ENCODE data around the gene DNAH10.

Gene DNAH10

DNA sequence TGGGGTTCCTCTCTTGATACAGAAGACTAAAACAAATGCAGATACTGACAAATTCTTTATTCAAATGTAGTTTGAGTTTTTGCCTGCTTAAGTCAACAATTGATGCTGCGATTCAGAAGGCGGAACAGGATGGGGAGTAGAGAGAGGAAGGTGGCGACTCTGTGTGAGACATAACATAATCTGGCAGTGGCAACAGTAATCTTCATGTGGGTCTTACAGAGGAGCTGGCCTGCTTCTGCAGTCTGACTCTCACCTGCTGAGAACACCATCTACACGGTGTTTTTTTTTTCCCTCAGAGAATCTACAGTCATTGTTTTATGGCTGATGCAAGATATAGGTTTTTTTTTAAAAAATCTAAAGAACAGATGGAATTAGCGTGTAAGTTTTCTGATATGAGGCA lies 200.4 kb downstream of the DNAH10 start:
- in situ Hi-C loops (cut with HindIII; ENCODE audit: low pct_unique_long_range_greater_than_20kb, low sequenced_read_pairs): no loop called here
- no peak for DNase-seq (ENCODE audit: low read depth in 1 of 2, low spot score in 1 of 2)
- no peak for TF ChIP-seq JUND (IDR thresholded peaks at IDR 0.05; ENCODE audit: low read depth)

GRCh38 chr12:123963821-123964220 lies 201.7 kb downstream of the DNAH10 start:
- no peak for TF ChIP-seq JUND (IDR thresholded peaks at IDR 0.05; ENCODE audit: low read depth)
- in situ Hi-C loops (cut with HindIII; ENCODE audit: low pct_unique_long_range_greater_than_20kb, low sequenced_read_pairs): no loop called here
- DNase-seq (ENCODE audit: low read depth in 1 of 2, low spot score in 1 of 2): no peak

DNA sequence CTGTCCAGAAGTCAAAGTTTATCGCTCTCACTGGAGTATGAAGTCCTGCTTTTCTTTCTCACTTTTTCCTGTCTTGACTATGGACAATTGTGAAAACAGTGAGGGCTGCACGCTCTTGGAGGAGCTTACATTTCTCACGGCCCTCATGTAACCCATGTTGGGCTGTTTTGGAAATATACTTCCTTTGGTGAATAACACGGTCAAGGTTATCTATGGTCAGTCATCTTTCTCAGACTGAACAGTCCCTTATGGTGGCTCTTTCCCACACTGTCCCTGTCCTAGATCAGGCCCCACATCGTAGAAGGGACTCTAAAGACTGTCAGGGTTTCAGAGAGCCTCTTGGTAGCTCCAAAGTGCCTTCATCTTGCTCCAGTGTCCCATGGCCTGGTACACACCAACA lies 203.3 kb downstream of the DNAH10 start:
- in situ Hi-C loops (cut with HindIII; ENCODE audit: low pct_unique_long_range_greater_than_20kb, low sequenced_read_pairs): no loop called here
- TF ChIP-seq JUND (IDR thresholded peaks at IDR 0.05; ENCODE audit: low read depth): no peak
- no peak for DNase-seq (ENCODE audit: low read depth in 1 of 2, low spot score in 1 of 2)

DNA sequence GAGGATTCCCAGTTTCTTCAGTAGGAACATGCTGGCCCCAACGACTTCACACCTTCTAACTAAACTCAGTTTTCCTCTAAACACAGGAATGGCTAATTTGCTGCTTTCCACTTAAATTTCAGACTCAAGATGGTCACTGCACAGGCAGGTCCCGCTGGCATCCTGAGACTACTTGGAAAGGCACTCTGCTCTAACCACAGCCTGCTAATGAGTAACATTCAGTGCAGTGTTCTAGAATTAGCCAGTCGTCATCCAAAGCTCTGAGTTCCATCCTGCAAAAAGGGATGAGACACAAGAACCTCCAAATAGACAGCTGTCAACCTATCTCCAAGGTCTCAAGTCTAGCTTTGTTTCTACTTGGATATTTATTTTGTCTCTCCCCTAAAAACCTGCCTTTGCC lies 204.5 kb downstream of the DNAH10 start:
- no peak for TF ChIP-seq JUND (IDR thresholded peaks at IDR 0.05; ENCODE audit: low read depth)
- in situ Hi-C loops (cut with HindIII; ENCODE audit: low pct_unique_long_range_greater_than_20kb, low sequenced_read_pairs): no loop called here
- no peak for DNase-seq (ENCODE audit: low read depth in 1 of 2, low spot score in 1 of 2)

GRCh38 chr12:123967121-123967586 lies 205.1 kb downstream of the DNAH10 start:
- no peak for TF ChIP-seq JUND (IDR thresholded peaks at IDR 0.05; ENCODE audit: low read depth)
- no peak for DNase-seq (ENCODE audit: low read depth in 1 of 2, low spot score in 1 of 2)
- in situ Hi-C loops (cut with HindIII; ENCODE audit: low pct_unique_long_range_greater_than_20kb, low sequenced_read_pairs): no loop called here

DNA sequence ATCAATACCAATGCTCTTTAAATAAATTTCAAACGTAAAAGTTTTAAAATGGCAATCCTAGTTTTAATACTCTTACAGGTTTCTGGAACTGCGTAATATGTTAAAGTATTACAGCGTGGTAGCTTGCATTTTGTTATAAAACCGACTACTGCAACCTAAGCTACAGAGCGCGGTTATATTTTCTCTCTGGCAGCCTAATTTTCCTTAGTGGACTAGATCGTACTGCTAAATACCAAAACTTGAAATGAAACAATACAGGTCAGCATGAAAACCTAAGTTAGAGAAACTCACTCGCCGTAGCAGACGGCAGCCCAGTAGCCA lies 209.3 kb downstream of the DNAH10 start:
- in situ Hi-C loops (cut with HindIII; ENCODE audit: low pct_unique_long_range_greater_than_20kb, low sequenced_read_pairs): no loop called here
- no peak for DNase-seq (ENCODE audit: low read depth in 1 of 2, low spot score in 1 of 2)
- no peak for TF ChIP-seq JUND (IDR thresholded peaks at IDR 0.05; ENCODE audit: low read depth)

DNA sequence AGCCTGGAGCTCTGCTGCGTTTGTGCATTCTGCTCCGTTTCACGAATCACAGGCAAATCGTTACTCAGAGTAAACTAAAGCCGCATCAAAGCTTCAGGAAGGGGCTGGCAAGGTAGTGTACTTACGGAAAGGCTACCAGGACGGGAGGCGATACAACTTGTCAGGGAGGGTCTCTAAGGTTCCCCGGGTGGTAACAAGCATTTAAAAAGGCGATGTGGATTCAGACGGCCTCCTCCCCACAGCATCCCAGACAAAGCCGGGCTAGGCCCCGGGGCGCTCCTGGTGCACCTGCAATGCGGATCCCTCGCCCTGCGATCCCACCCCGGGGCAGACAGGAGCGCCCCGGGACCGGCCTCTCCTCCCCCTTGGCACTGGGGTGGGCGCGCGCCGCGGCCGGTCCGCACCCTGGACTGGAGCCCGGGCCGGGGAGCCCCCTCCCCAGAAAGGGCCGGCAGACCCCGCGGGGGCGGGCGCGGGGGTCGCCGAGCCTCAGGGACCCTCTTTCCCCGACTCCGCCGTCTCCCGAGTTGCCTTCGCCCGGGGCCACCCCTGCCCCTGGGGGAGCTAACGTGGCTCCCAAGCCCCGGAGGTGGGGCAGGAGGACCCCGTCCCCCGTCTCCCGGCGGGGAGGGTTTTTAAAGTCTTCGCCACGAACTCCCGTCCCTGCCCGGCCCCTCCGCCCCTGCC lies 209.8 kb downstream of the DNAH10 start:
- DNase-seq (ENCODE audit: low read depth in 1 of 2, low spot score in 1 of 2): peak in 1 of 2 experiments; percentile 60
- TF ChIP-seq JUND (IDR thresholded peaks at IDR 0.05; ENCODE audit: low read depth): no peak
- in situ Hi-C loops (cut with HindIII; ENCODE audit: low pct_unique_long_range_greater_than_20kb, low sequenced_read_pairs): no loop called here

DNA sequence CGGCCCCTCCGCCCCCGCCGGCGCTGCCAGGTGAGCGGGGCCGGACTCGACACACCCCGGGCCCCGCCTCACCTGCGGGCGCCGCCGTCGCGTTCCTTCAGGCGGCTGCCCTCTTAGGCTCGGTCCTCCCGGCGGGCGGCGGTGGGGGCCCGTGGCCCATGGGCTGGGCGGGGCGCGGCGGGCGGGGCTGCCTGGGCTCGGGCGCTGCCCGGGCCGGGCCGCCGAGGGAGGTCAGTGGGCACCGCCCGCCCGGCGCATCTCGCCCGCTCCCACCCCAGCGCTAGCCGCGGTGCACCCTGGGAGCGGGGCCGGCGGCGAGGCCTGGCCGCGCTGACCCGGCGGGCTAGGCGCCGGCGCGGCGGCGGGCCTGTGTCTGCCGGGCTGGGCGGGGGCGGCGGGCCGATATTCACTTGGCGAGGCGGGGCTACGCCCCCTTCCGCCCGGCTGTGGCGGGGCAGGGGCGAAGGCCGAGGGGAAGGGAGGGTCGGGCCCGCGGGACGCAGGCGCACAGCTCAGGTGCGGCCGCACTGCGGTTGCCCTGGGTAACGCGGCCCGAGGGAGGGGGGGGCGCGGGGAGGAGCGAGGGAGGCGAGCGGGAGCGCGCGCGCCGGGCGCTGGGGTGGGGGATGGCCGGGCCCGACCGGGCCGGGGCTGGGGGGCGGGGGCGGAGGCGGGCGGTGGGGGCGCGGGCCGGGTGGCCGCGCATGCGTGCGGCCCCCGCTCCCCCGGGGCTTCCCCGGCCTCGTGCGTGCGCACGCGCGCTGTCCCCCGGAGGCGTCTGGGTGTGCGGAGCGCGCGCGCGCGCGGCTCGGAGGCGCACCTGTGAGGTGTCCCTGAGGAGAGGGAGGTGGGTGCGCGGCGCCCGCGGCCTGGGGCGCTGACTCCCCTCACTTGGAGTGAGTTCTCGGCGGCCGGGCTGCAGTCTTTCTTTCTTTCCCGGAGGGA lies 210.6 kb downstream of the DNAH10 start, which contains the start of the genes CCDC92 and ZNF664:
TSS of gene CCDC92 (minus strand) at position 375 of the 945 bp plus-strand sequence. CDS start 28,526 bp downstream, outside the sequence.
TSS of gene ZNF664 (plus strand) at position 759 of the 945 bp plus-strand sequence. CDS start 38,930 bp downstream, outside the sequence.
- no peak for TF ChIP-seq JUND (IDR thresholded peaks at IDR 0.05; ENCODE audit: low read depth)
- peak; percentile 96 for DNase-seq (ENCODE audit: low read depth in 1 of 2, low spot score in 1 of 2)
- in situ Hi-C loops (cut with HindIII; ENCODE audit: low pct_unique_long_range_greater_than_20kb, low sequenced_read_pairs): no loop called here

DNA sequence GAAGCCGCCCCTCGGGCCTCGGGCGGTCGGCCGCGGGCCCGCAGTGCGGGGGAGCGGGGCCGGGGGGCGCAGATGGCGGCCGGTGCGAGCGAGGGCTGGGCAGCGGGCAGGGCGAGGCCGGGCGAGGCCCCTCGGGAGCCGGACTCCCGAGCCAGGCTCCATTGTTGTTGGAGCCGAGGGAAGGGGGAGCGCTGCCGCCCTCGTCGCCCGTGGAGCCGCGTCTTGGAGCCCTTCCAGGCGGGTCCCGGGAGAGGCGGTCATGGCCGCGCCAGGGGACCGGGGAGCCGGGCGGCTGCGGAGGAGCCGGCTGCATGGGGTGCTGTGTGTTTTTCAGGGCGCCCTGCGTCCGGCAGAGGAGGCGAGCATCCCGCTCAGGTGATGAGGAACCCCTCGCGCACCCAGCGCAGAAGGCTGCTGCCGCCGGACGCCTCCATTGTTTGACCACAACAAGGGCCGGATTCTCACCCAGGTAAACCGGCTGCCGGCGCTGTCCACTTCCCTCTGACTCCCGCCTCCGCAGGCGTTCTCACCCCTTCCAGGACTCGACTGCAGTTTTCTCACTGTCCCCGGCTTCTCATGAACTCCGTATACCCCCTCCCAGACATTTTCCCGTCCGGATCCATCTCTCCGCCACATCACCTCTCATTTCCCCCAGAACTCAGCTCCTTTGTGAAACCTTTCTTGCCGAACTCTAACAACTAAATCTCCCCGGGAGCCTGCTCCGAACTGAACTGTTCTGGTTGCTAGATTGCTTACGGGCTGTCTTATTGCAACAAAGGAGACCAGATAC lies 211.6 kb downstream of the DNAH10 start:
- no peak for TF ChIP-seq JUND (IDR thresholded peaks at IDR 0.05; ENCODE audit: low read depth)
- in situ Hi-C loops (cut with HindIII; ENCODE audit: low pct_unique_long_range_greater_than_20kb, low sequenced_read_pairs): no loop called here
- DNase-seq (ENCODE audit: low read depth in 1 of 2, low spot score in 1 of 2): peak; percentile 45 to 63

- DNase-seq (ENCODE audit: low read depth in 1 of 2, low spot score in 1 of 2): no peak
- in situ Hi-C loops (cut with HindIII; ENCODE audit: low pct_unique_long_range_greater_than_20kb, low sequenced_read_pairs): no loop called here
- TF ChIP-seq JUND (IDR thresholded peaks at IDR 0.05; ENCODE audit: low read depth): no peak
Observed at GRCh38 chr12:123976227-123976826, 214.2 kb downstream of the DNAH10 start.

GRCh38 chr12:123979566-123979965 lies 217.5 kb downstream of the DNAH10 start:
- DNase-seq (ENCODE audit: low read depth in 1 of 2, low spot score in 1 of 2): no peak
- no peak for TF ChIP-seq JUND (IDR thresholded peaks at IDR 0.05; ENCODE audit: low read depth)
- in situ Hi-C loops (cut with HindIII; ENCODE audit: low pct_unique_long_range_greater_than_20kb, low sequenced_read_pairs): no loop called here

GRCh38 chr12:123982269-123982668 lies 220.2 kb downstream of the DNAH10 start:
- in situ Hi-C loops (cut with HindIII; ENCODE audit: low pct_unique_long_range_greater_than_20kb, low sequenced_read_pairs): no loop called here

More at GRCh38 chr12:123982269-123982668, 220.2 kb downstream of the DNAH10 start:
- no peak for DNase-seq (ENCODE audit: low read depth in 1 of 2, low spot score in 1 of 2)
- TF ChIP-seq JUND (IDR thresholded peaks at IDR 0.05; ENCODE audit: low read depth): no peak
